ENCODE measurements around the gene IRAK3. TPM values are rescaled to one million over a fixed set of nuclear protein-coding genes. Genes with fewer than 3 reads are reported as not detected.
A peak's percentile ranks its signal among the peaks of the same experiment; 100 is the strongest.

IRAK3 gene
- total RNA-seq, 1 donor from 2014 or later = 3.0 TPM

- Histone ChIP-seq H3K27me3 (ENCODE audit: control insufficient read depth, insufficient read depth, low read length) (no peaks in the 10 kb centered on the region), H3K4me3 (ENCODE audit: low read depth, low read length) (no peak overlapping the region), H3K36me3 (ENCODE audit: control insufficient read depth, insufficient read depth, low read length) (peaks cover 2% of the 10 kb centered on the region)
- no peak for DNase-seq (ENCODE audit: low read depth)
- no peak for TF ChIP-seq CTCF (IDR thresholded peaks at IDR 0.05; ENCODE audit: insufficient read depth, low read length, poor library complexity, severe bottlenecking)
These were observed 45.1 kb upstream of the IRAK3 start for GRCh38 chr12:66143868-66144267.

- TF ChIP-seq CTCF (IDR thresholded peaks at IDR 0.05; ENCODE audit: insufficient read depth, low read length, poor library complexity, severe bottlenecking) = peak; percentile 67
- DNase-seq (ENCODE audit: low read depth) = peak; percentile 35
- Histone ChIP-seq H3K4me3 (ENCODE audit: low read depth, low read length) (no peak overlapping the region), H3K27me3 (ENCODE audit: control insufficient read depth, insufficient read depth, low read length) (no peaks in the 10 kb centered on the region), H3K36me3 (ENCODE audit: control insufficient read depth, insufficient read depth, low read length) (peaks cover 2% of the 10 kb centered on the region)
These were observed 43.9 kb upstream of the IRAK3 start for GRCh38 chr12:66144791-66145754.

GRCh38 chr12:66149702-66150398 is 39.2 kb upstream of the IRAK3 start:
- peak; percentile 23 for TF ChIP-seq CTCF (IDR thresholded peaks at IDR 0.05; ENCODE audit: insufficient read depth, low read length, poor library complexity, severe bottlenecking)
- H3K36me3 ChIP-seq (ENCODE audit: control insufficient read depth, insufficient read depth, low read length) = no peaks in the 10 kb centered on the region
- no peak for DNase-seq (ENCODE audit: low read depth)
- no peak overlapping the region for H3K4me3 ChIP-seq (ENCODE audit: low read depth, low read length)
- H3K27me3 ChIP-seq (ENCODE audit: control insufficient read depth, insufficient read depth, low read length) = no peaks in the 10 kb centered on the region

GRCh38 chr12:66152732-66153131 is 36.3 kb upstream of the IRAK3 start:
- Histone ChIP-seq H3K27me3 (ENCODE audit: control insufficient read depth, insufficient read depth, low read length) (no peaks in the 10 kb centered on the region), H3K36me3 (ENCODE audit: control insufficient read depth, insufficient read depth, low read length) (no peaks in the 10 kb centered on the region), H3K4me3 (ENCODE audit: low read depth, low read length) (no peak overlapping the region)
- no peak for TF ChIP-seq CTCF (IDR thresholded peaks at IDR 0.05; ENCODE audit: insufficient read depth, low read length, poor library complexity, severe bottlenecking)
- DNase-seq (ENCODE audit: low read depth) = no peak

- TF ChIP-seq CTCF (IDR thresholded peaks at IDR 0.05; ENCODE audit: insufficient read depth, low read length, poor library complexity, severe bottlenecking) = no peak
- H3K4me3 ChIP-seq (ENCODE audit: low read depth, low read length) = no peak overlapping the region
- no peaks in the 10 kb centered on the region for H3K36me3 ChIP-seq (ENCODE audit: control insufficient read depth, insufficient read depth, low read length)
- H3K27me3 ChIP-seq (ENCODE audit: control insufficient read depth, insufficient read depth, low read length) = no peaks in the 10 kb centered on the region
- no peak for DNase-seq (ENCODE audit: low read depth)
These were observed 34.2 kb upstream of the IRAK3 start for GRCh38 chr12:66154776-66155175.

Data from kidney epithelial cell (primary cell).